Astrocyte (in vitro differentiated cells and primary cell): ENCODE data around the gene TBC1D9B. TPM values are rescaled to one million over a fixed set of nuclear protein-coding genes. Genes with fewer than 3 reads are reported as not detected.

Experiments
- DNase-seq: peaks from one replicate; pipeline ENCODE4 v3.0.0-alpha.2; 2010; ENCODE audit warnings: low read depth
- FAIRE-seq: peaks from 2 replicates; lab custom pipeline; 2011; peaks lifted over from hg19 to GRCh38; lab: Jason Lieb, UNC
- H2AFZ ChIP-seq: 2 replicates; pipeline ENCODE4 v1.6.0; 2012; ENCODE audit warnings: low read depth, low read length, inconsistent platforms
- H3K27ac ChIP-seq: 2 replicates; pipeline ENCODE4 v1.5.1; 2011; ENCODE audit warnings: low read depth, low read length, inconsistent platforms
- H3K27me3 ChIP-seq: 2 replicates; pipeline ENCODE4 v1.6.0; 2011; ENCODE audit warnings: low read length, inconsistent platforms; ENCODE audit not compliant: insufficient read depth
- H3K36me3 ChIP-seq: 2 replicates; pipeline ENCODE4 v1.5.1; 2011; ENCODE audit warnings: low read length, inconsistent platforms; ENCODE audit not compliant: insufficient read depth
- H3K4me1 ChIP-seq: 2 replicates; pipeline ENCODE4 v1.5.1; 2011; ENCODE audit warnings: low read length, inconsistent platforms; ENCODE audit not compliant: insufficient read depth
- H3K4me2 ChIP-seq: 2 replicates; pipeline ENCODE4 v1.6.0; 2012; ENCODE audit warnings: low read length, inconsistent platforms
- H3K4me3 ChIP-seq: 2 replicates; pipeline ENCODE4 v1.5.1; 2011; ENCODE audit warnings: low read depth, mild to moderate bottlenecking, low read length, inconsistent platforms; ENCODE audit not compliant: insufficient read depth
- H3K79me2 ChIP-seq: 2 replicates; pipeline ENCODE4 v1.6.0; 2012; ENCODE audit warnings: mild to moderate bottlenecking, low read length, inconsistent platforms; ENCODE audit not compliant: insufficient read depth
- H3K9ac ChIP-seq: 2 replicates; pipeline ENCODE4 v1.6.0; 2012; ENCODE audit warnings: mild to moderate bottlenecking, low read length, inconsistent platforms
- H3K9me3 ChIP-seq: 2 replicates; pipeline ENCODE4 v1.5.1; 2012; ENCODE audit warnings: low read depth, mild to moderate bottlenecking, low read length, inconsistent platforms; ENCODE audit not compliant: insufficient read depth
- H4K20me1 ChIP-seq: 2 replicates; pipeline ENCODE4 v1.6.0; 2012; ENCODE audit warnings: low read length, inconsistent platforms; ENCODE audit not compliant: insufficient read depth
- H3K27ac Mint-ChIP-seq: one replicate; pipeline ENCODE4 v1.8.0; 2021; ENCODE audit warnings: mild to moderate bottlenecking, mixed read lengths; ENCODE audit not compliant: unreplicated experiment
- H3K27me3 Mint-ChIP-seq: one replicate; pipeline ENCODE4 v1.8.0; 2021; ENCODE audit warnings: low read depth, mixed read lengths; ENCODE audit not compliant: unreplicated experiment
- H3K36me3 Mint-ChIP-seq: one replicate; pipeline ENCODE4 v1.8.0; 2021; ENCODE audit warnings: low read depth, mixed read lengths; ENCODE audit not compliant: unreplicated experiment
- H3K4me1 Mint-ChIP-seq: one replicate; pipeline ENCODE4 v1.8.0; 2021; ENCODE audit warnings: low read depth, mixed read lengths; ENCODE audit not compliant: unreplicated experiment
- H3K4me3 Mint-ChIP-seq: one replicate; pipeline ENCODE4 v1.8.0; 2021; ENCODE audit warnings: mild to moderate bottlenecking, moderate library complexity, mixed read lengths; ENCODE audit not compliant: unreplicated experiment
- H3K9me3 Mint-ChIP-seq: one replicate; pipeline ENCODE4 v1.8.0; 2021; ENCODE audit warnings: mild to moderate bottlenecking, mixed read lengths; ENCODE audit not compliant: unreplicated experiment
- EZH2 ChIP-seq: IDR thresholded peaks from 2 replicates; pipeline ENCODE4 v1.6.1; 2012; ENCODE audit warnings: mild to moderate bottlenecking, low read length, inconsistent platforms; ENCODE audit not compliant: insufficient read depth
- total RNA-seq: library from RNA; stranded (reverse); gene quantifications from 2 replicates; pipeline ENCODE4 v1.2.1, GENCODE V29; 2021
- TF ChIP-seq, protein P1 (sequence below): IDR thresholded peaks from 2 replicates; pipeline ENCODE4 v1.5.1; 2011; ENCODE audit warnings: low read depth, mild to moderate bottlenecking, inconsistent platforms, low read length, moderate library complexity; ENCODE audit not compliant: insufficient read depth

TBC1D9B gene
- total RNA-seq, 1 donor from 2014 or later: 89.9 TPM

DNA sequence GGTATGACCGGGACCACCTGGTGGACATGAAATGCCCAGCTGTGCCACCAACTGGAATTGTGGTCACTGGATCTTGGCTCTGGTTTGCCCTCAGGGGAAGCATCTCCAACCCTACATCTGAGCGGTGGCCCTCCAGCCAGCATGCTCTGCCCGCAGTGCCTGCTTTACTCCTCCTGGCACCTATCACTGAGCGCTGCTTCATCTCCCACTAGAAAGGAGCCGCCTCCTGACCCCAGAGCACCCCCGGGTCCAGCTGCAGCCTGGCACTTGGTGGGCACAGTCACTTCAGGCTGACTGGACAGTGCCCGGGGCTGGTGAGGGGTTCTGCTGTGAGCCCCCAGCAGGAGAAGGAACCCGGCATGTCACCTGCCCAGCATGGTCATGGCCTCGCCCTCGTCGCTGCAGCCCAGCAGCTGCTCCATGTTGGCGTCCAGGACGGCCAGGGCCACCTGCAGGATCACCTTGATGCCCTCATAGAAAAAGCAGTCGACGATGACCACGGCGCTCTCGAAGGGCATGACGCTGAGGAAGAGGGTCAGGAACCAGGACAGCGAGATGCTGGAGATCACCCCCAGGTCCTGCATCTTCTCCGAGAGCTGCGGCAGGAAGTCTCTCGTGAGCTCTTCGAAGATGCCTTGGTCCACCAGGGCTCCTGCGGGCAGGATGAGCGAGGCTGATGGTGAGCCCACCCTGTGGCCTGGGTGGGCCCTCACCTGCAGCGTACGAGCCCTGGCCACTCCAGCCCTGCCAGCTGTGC lies 33.0 kb downstream of the TBC1D9B start:
- no peak overlapping the region for H2AFZ ChIP-seq
- no peak for FAIRE-seq

GRCh38 chr5:179874136-179874535 lies 33.6 kb downstream of the TBC1D9B start:
- TF ChIP-seq, protein P1, sequence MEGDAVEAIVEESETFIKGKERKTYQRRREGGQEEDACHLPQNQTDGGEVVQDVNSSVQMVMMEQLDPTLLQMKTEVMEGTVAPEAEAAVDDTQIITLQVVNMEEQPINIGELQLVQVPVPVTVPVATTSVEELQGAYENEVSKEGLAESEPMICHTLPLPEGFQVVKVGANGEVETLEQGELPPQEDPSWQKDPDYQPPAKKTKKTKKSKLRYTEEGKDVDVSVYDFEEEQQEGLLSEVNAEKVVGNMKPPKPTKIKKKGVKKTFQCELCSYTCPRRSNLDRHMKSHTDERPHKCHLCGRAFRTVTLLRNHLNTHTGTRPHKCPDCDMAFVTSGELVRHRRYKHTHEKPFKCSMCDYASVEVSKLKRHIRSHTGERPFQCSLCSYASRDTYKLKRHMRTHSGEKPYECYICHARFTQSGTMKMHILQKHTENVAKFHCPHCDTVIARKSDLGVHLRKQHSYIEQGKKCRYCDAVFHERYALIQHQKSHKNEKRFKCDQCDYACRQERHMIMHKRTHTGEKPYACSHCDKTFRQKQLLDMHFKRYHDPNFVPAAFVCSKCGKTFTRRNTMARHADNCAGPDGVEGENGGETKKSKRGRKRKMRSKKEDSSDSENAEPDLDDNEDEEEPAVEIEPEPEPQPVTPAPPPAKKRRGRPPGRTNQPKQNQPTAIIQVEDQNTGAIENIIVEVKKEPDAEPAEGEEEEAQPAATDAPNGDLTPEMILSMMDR: no peak
- no peak for TF ChIP-seq EZH2
- no peaks in the 10 kb centered on the region for H3K79me2 ChIP-seq
- peaks cover 17% of the 10 kb centered on the region for H3K36me3 Mint-ChIP-seq
- H3K9ac ChIP-seq: no peak overlapping the region
- peaks cover 3% of the 10 kb centered on the region for H3K9me3 Mint-ChIP-seq
- H3K4me3 Mint-ChIP-seq: no peak overlapping the region
- no peaks in the 10 kb centered on the region for H3K4me1 Mint-ChIP-seq
- H3K9me3 ChIP-seq: no peaks in the 10 kb centered on the region
- H3K36me3 ChIP-seq: peaks cover 24% of the 10 kb centered on the region
- H3K4me1 ChIP-seq: no peaks in the 10 kb centered on the region
- H3K4me2 ChIP-seq: no peak overlapping the region
- FAIRE-seq (no peak), DNase-seq (no peak)
- H3K27me3 Mint-ChIP-seq: no peaks in the 10 kb centered on the region
- H3K27me3 ChIP-seq: no peaks in the 10 kb centered on the region
- no peak overlapping the region for H3K4me3 ChIP-seq
- no peak overlapping the region for H2AFZ ChIP-seq
- H3K27ac Mint-ChIP-seq: no peak overlapping the region
- H3K27ac ChIP-seq: no peak overlapping the region
- no peaks in the 10 kb centered on the region for H4K20me1 ChIP-seq

More for the DNA sequence above, 33.0 kb downstream of the TBC1D9B start:
- Histone ChIP-seq H3K27me3 (no peaks in the 10 kb centered on the region), H3K9ac (no peak overlapping the region), H3K79me2 (no peaks in the 10 kb centered on the region), H3K4me2 (no peak overlapping the region), H3K9me3 (no peaks in the 10 kb centered on the region), H3K27ac (no peak overlapping the region), H3K4me3 (no peak overlapping the region), H3K36me3 (peaks cover 24% of the 10 kb centered on the region), H3K4me1 (no peaks in the 10 kb centered on the region), H4K20me1 (no peaks in the 10 kb centered on the region)
- TF ChIP-seq EZH2: no peak
- TF ChIP-seq, protein P1: no peak
- Mint-ChIP-seq H3K4me1 (no peaks in the 10 kb centered on the region), H3K27me3 (no peaks in the 10 kb centered on the region), H3K9me3 (peaks cover 3% of the 10 kb centered on the region), H3K36me3 (peaks cover 17% of the 10 kb centered on the region), H3K4me3 (no peak overlapping the region), H3K27ac (no peak overlapping the region)
- DNase-seq: no peak

GRCh38 chr5:179873588-179874110 lies 34.0 kb downstream of the TBC1D9B start:
- Mint-ChIP-seq H3K4me3 (no peak overlapping the region), H3K36me3 (peaks cover 17% of the 10 kb centered on the region), H3K27ac (no peak overlapping the region), H3K27me3 (no peaks in the 10 kb centered on the region), H3K9me3 (peaks cover 3% of the 10 kb centered on the region), H3K4me1 (no peaks in the 10 kb centered on the region)
- no peaks in the 10 kb centered on the region for H3K27me3 ChIP-seq
- FAIRE-seq (no peak), DNase-seq (no peak)
- H3K4me1 ChIP-seq: no peaks in the 10 kb centered on the region
- no peak overlapping the region for H3K4me2 ChIP-seq
- no peaks in the 10 kb centered on the region for H3K79me2 ChIP-seq
- no peaks in the 10 kb centered on the region for H4K20me1 ChIP-seq
- H3K9ac ChIP-seq: no peak overlapping the region
- H3K27ac ChIP-seq: no peak overlapping the region
- no peaks in the 10 kb centered on the region for H3K9me3 ChIP-seq
- no peak overlapping the region for H2AFZ ChIP-seq
- no peak overlapping the region for H3K4me3 ChIP-seq
- TF ChIP-seq EZH2: no peak
- TF ChIP-seq, protein P1: no peak
- H3K36me3 ChIP-seq: peaks cover 24% of the 10 kb centered on the region
